ENCODE results near the gene AKAP8L. TPM values are rescaled to one million over a fixed set of nuclear protein-coding genes. Genes with fewer than 3 reads are reported as not detected.

AKAP8L gene
- total RNA-seq, 1 donor = 61.3 TPM

DNA sequence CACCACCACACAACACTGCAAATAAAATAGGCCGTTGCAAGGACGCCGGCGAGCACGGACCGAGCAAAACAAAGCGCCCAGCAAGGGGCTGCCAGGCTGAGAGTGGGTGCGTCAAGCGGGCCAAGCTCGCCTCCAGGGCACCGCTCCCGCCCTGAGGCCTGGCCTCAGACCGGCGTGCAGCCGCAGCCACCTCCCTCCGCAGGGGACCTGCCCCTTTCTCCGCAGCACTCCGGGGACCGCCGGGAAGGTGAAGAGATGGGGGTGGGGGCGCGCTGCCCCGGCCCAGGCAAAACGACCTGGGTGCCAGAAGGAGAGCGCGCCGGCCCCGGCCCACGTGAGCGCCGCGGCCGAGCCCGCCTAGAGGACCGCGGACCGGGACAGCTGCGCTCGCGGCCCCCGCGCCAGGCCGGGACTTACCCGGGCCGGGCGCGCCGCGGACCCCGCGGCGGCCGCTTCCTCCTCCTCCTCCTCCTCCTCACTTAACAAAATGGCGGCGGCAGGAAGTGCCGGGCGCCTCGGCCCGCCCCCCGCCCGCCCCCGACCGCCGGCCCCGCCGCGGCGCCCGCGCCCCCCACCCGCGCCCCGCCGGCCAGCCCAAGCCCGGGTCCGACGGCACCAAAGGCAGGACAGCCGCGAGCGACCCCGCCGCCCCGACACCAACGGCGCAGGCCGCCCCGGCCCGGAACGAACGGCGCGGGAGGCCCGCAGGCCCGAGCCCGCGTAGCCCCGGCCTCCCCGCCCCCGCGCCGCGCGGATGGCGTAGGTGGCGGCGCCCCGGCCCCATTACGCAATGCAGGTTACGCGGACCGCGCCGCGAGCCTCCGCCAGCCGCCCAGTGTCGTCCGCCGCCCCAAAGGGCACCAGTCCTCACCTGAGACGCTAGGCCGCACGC, 87.1 kb downstream of the AKAP8L start:
- DNase-seq (ENCODE audit: low read depth) = peak; percentile 65
- TF ChIP-seq, protein P1, sequence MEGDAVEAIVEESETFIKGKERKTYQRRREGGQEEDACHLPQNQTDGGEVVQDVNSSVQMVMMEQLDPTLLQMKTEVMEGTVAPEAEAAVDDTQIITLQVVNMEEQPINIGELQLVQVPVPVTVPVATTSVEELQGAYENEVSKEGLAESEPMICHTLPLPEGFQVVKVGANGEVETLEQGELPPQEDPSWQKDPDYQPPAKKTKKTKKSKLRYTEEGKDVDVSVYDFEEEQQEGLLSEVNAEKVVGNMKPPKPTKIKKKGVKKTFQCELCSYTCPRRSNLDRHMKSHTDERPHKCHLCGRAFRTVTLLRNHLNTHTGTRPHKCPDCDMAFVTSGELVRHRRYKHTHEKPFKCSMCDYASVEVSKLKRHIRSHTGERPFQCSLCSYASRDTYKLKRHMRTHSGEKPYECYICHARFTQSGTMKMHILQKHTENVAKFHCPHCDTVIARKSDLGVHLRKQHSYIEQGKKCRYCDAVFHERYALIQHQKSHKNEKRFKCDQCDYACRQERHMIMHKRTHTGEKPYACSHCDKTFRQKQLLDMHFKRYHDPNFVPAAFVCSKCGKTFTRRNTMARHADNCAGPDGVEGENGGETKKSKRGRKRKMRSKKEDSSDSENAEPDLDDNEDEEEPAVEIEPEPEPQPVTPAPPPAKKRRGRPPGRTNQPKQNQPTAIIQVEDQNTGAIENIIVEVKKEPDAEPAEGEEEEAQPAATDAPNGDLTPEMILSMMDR (IDR thresholded peaks at IDR 0.05; ENCODE audit: insufficient read depth, low read depth, low read length) = no peak
- H3K4me3 ChIP-seq (ENCODE audit: low read depth, low read length) = peak overlapping the region; percentile 83

DNA sequence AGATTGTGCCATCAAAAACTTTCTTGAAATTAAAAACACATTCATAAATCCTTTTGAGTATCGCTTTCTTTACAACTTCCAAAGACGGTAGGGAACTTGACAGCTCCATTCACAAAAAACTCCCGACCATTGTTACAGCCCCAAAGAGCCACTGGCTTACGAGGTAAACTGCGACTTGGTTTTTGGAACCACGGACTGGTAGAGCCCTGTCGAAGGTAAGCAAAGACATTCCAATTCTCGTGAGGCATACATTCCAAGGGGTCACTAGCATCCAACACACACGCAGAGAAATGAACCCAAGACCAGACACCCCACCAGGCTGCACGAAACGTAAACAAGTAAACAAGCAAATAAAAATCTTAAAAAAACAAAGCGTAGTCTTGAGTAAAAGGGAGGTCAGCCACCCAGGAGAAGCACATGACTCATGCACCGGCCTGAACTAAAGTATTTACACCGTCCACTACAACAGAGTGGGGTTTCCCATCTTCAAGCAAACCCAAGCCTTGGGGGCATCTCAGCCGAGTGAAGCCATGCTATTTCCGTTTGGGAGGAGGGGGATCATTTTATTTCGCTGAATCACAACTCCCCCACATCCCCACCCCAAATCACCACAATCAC, 87.9 kb downstream of the AKAP8L start:
- DNase-seq (ENCODE audit: low read depth) = peak; percentile 83
- H3K4me3 ChIP-seq (ENCODE audit: low read depth, low read length) = peak overlapping the region; percentile 83
- TF ChIP-seq, protein P1 (IDR thresholded peaks at IDR 0.05; ENCODE audit: insufficient read depth, low read depth, low read length) = no peak

Small RNA genes lying within 50 kb of the gene (small RNA-seq; reads per million reads assigned to genes)
- gene AC005776.1 (not detected), gene MIR1470 (not detected)

Other genes starting within 250 kb of the AKAP8L start
- gene NOTCH3, start 218.0 kb downstream of the AKAP8L start, total RNA-seq = 27.6 and 39.3 TPM in 2 replicates
- gene EPHX3, start 186.5 kb downstream of the AKAP8L start, total RNA-seq = under 0.01 TPM in 2 replicates
- 25.8 and 26.3 TPM in 2 replicates for gene BRD4, start 86.4 kb downstream of the AKAP8L start, total RNA-seq
- gene AKAP8, start 39.2 kb downstream of the AKAP8L start, total RNA-seq = 16.0 and 19.6 TPM in 2 replicates
- 7.3 and 7.4 TPM in 2 replicates for gene WIZ, start 31.0 kb upstream of the AKAP8L start, total RNA-seq
- not detected in 2 replicates for gene RASAL3, start 45.6 kb upstream of the AKAP8L start, total RNA-seq
- not detected in 2 replicates for gene PGLYRP2, start 60.5 kb upstream of the AKAP8L start, total RNA-seq
- not detected in 2 replicates for gene CYP4F22, start 89.5 kb upstream of the AKAP8L start, total RNA-seq
- gene CYP4F8, start 196.2 kb upstream of the AKAP8L start, total RNA-seq = under 0.01 TPM in 1 of 2 replicates, not detected in the other
- not detected in 2 replicates for gene CYP4F3, start 221.9 kb upstream of the AKAP8L start, total RNA-seq

All from fibroblast of villous mesenchyme (primary cell).